Stimulated activated CD4-positive, alpha-beta T cell treated with anti-CD3 and anti-CD28 coated beads, Interleukin-2, amount 100 ng/mL, for 48 hours (primary cell): ENCODE results near the gene PRF1.

Source experiments
- DNase-seq, 2 donors: peaks; one replicate each; pipeline ENCODE4 v3.0.0-alpha.2; 2020

The PRF1 gene

DNA sequence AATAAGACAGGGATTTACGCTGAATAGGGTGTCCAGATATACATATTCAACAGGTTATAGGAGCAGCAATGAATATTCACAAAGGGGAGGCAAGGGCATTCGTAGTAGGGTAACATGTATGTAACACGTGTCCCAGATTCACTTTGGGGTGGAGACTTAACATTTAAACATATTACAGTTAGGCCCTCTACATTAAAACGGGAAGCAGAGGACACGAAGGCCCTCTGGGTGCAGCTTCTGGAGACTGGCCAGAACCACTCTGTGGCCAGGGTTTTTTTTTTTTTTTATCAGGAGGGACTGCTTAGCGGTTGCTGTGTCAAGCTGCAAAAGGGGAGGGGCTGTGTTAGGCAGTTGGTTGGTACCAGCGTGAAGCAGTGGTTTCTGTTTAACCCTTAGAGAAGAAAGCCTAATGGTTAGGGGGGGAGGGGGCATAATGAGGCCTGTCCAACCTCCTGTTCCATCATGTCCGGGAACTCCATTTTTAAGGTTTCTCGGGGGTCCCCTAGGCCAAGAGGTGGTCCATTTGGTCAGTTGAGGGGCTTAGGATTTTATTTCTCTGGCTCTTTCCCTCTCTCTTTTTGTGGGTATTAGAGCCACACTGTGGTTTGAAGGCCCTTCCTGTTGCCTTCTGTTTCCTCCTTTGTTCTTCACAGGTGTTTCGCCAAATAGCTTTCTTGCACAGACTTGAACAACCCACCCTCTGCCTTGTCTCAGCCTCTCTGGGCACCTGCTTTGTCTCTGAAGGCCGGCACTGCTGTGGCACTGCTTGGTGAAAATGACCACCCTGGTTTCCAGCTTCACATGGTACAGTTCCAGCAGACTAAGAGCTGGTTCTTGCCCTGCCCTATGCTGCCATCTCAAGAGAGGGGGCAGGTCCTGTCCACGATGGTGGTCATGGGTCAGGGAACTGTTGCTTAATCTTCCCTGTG lies 26.4 kb downstream of the PRF1 start:
- no peak for DNase-seq

DNA sequence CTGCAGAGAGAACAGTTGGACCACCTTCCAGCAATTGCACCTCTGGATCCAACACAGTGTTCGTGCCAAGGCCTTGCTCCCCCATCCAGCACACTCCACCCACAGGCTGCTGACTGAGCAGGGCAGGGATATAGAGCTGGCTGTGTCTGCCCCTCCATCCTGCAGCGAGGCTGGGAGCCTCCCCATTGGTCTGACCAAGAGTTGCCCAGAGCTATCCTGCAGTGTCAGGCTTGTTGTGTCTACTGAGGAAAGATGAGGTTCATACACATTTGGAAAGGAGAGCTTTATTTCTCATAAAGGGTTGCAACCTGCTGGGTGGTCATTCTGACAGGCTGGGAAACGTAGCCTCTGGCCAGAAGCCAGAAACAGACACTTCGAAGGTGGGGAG lies 27.1 kb downstream of the PRF1 start:
- no peak for DNase-seq

DNA sequence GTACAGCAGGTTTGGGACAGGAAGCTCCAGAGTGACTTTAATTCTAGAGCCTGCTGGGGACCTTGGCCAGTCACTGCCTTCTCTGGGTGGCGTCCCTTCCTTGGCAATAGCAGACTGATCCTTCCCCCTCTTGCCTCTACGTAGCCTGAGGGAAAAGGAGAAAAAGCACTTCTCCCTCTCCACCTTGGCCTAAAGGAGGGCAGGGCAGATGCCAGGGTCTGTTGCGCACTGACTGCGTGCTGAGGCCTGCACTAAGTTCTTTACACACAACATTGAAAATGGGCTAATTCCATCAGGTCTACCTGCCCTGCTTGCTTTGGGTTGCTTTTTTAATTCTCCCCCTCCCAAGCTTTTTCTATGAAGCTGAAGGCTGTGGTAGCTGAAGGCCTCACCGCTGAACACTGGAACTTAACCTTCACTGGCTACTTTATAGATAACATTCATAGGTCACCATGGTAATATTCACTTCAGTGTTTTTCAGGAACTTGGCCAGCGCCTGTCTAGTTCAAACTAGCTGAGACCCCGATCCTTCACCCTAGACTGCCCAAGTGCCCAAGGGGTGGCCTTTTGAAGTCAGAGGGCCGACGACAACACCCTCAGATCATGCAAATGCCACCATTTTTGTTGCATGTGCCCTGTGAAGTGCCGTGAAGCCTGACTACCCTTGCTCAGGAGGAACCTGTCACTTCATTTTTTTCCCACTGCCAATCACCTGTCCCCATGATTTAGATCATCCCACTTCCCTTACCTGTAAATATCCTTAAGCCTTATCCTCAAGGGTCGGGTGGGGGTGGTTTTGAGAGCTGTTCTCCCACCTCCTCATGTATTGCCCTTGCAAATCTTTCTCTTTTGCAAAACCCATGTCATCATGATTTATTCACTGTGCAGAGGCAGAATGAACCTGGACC lies 28.7 kb downstream of the PRF1 start:
- no peak for DNase-seq

- DNase-seq = no peak
These were observed 30.7 kb downstream of the PRF1 start for GRCh38 chr10:70571636-70572439.

GRCh38 chr10:70571236-70571635 lies 31.3 kb downstream of the PRF1 start:
- no peak for DNase-seq

DNA sequence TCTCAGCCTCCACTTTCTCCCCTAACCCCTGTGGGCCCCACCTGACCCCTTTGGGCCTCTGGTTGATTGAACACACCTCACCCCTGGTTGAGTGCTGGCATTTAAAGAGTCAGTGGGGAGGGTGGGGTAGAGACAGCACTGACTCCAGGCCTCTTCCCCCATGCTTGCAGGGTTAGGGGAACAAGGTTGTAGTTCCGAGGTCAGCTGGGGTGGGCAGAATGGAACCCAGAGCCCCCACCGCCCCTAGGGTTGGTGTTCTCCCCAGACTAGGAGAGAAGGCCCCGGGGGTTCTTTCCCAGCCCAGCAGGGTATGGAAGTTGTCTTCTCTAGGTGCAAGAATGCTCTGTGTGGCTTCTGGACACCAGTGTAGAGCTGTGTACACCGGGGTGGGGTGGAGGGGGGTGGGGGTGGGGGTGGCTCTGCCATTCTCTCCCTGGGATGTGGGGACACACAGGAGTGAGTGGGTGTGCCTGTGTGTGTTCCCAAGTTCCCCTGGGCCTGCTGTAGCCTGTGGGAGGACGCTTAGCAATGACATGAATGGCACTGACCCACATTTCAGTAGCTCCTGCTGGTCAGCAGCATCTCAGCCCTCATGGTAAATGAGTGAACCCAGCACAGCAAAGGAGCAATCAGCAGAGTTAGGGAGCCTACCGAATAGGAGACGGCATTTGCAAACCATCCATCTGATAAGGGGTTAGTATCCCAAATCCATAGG lies 33.6 kb downstream of the PRF1 start:
- DNase-seq = no peak

- DNase-seq = no peak
These were observed 34.4 kb downstream of the PRF1 start for GRCh38 chr10:70568113-70568512.

GRCh38 chr10:70567603-70568002 lies 34.9 kb downstream of the PRF1 start:
- no peak for DNase-seq

DNA sequence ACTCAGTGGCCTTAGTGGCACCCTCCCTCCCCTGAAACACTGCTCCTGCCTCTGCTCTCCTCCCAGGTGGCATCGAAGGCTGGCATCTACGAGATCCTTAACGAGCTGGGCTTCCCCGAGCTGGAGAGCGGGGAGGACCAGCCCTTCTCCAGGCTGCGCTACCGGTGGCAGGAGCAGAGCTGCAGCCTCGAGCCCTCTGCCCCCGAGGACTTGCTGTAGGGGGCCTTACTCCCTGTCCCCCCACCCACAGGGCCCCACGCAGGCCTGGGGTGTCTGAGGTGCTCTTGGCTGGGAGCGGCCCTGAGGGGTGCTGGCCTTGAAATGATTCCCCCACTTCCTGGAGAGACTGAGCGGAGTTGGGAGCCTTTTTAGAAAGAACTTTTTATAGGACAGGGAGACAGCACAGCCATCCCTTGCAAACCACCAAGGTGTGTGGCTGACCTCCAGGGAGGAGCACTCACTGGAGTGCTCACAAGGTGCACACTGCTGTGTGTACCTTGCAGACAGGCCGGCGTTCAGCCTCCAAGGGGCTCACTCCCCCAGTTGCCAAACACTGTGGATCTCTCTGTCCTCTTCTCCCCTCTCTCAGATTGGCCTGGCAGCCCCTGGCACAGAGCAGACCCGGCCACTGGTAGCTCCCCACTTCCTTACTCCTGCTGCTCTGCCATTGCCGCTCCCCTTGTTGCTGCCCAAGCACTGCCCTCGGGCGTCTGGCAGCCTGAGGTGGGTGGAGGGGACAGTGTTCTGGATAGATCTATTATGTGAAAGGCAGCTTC lies 35.8 kb downstream of the PRF1 start:
- no peak for DNase-seq

DNA sequence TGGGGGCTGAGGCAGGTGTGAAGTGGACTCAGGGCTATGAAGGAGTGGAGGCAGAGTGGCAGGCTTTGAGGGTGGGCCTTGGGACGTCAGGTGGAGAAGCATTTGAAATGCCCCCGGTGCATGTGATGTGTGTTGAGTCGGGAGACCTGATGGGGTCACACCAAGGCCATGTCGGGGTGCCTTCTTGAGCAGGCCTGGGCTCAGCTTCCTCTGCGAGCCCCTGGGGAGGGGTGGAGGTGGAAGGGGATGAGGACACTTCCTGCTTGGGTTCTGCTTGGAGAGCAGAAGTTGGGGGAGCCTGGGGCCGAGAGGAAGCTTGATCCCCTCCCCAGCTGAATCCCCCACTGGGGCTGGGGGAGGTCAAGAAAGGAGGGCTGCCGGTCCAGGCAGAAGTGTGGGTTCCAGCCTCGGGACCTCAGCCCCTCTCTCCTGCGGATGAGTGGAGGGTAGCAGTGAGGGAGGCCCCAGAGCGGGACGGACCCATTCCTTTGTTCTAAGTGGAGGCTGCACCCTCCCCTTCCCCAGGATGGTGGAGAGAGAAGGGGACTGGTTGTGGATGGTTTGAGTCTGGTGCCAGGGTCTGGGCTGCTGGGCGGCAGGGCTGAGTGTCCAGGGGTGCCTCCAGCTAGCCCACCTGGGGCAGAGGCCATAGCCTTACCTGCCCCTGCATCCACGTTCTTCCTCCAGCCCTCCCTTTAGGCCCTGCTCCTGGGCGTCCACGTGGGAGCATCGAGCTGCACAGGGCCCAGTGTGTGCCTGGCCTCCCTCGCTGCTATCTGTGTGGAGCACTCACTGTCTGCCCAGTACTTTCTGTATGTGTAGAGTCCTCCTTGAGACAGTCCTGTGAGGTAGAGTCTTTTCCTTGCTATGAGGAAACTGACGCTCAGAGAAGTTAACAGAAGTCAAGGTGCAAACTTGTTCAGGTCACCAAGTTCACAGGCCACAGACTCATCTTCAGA lies 36.7 kb downstream of the PRF1 start:
- DNase-seq = no peak

GRCh38 chr10:70564901-70565351 lies 37.6 kb downstream of the PRF1 start:
- DNase-seq = no peak

DNA sequence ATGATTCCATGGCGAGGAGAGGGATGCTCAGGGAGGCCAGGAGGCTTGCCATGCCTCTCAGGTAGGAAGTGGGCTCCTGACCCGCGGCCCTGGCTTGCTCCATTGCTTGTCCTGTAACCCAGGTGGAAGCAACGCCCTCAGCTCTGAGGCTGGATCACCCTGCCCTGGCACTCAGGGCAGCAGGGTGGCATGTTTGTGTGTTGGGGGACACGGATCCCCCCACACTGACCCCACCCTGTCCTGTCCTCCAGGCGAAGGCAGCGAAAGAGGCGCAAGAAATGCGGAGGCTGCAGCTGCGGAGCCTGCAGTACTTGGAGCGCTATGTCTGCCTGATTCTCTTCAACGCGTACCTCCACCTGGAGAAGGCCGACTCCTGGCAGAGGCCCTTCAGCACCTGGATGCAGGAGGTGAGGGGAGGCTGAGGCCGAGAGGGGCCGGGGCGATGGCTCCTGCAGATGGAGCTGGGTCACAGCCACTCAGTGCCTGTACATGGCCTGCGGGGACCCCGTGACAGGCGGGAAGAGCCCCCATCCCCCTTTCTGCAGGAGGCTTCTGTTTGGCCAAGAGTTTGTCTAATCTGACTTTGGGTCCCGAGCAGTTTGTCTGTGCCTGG lies 38.3 kb downstream of the PRF1 start:
- no peak for DNase-seq

- DNase-seq = no peak
These were observed 39.3 kb downstream of the PRF1 start for GRCh38 chr10:70563230-70563629.

DNA sequence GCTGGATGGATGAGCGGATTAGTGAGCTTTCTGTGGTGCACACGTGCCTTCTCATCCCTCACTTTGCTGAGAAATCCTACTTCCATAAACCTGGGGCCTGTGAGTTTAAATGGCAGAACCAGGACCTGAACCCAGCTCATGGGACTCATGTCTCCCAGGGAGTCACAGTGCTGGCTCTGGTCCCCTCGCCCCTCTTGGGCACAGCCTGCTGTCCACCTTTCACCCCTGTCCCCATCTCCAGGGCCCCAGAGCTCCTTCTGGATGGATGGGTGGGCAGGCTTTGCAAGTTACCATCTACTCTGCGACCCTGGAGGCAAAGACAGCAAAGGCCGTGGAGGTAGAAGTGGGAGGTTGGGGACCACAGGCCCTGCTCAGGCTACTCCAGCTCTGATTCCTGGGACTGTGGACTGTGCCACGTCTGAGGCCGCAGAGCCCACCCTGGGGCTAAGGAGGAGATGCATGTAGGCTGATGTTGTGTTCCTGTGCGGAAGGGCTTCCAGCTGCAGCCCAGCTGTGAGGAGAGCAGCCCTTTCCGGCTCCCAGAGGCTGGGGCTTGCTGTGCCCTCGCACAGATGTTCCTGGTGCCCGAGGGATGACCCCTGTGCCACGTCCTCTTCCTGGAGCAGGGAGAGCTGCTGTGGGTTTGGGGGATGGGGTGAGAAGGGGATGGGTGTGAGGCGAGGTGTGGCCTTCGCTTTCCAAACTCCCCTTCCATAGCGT lies 40.3 kb downstream of the PRF1 start:
- no peak for DNase-seq

DNA sequence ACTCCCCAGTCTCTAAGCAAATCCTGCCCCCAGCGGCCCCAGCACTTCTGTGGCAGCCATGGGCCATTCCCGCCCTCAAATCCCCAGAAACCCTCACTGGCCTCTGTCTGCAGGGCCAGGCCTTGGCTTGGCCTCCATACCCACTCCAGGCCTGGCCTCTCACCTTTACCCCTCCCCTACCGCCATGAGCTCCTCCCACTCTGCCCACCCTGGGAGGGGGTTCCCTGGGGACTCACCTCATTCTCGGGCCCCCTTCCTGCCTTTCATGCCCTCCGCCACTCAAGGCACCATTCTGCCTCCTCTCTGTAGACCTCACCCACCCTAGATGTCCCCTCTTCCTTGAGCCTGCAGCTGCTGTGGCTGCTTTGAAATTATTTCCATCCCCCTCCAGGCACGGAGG lies 41.0 kb downstream of the PRF1 start:
- DNase-seq = no peak

GRCh38 chr10:70561070-70561469 lies 41.5 kb downstream of the PRF1 start:
- no peak for DNase-seq

GRCh38 chr10:70560511-70560941 lies 42.0 kb downstream of the PRF1 start:
- no peak for DNase-seq

DNA sequence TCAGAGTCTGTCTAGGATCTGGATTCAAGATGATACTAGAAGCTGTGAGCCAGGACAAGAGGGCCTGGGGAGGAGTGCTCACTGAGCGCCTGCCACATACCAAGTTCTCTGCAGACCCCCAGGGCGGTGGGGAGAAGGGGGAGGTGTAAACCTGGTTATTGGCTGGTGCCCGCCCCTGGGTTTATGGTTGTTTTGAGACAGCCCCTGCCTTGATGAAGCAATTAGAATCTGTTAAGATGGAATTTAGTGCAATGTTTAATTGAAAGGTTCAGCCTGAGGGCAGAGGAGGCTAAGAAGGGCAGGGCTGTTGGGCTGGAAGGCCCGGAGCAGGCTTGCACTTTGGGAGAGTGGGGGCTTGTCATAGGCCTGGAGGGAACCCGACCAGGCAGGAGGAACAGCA lies 42.7 kb downstream of the PRF1 start:
- no peak for DNase-seq
